HTERT RPE-1 (cell line): ENCODE measurements around the gene ALX4.

Experiments used
- in situ Hi-C: fragments of 300-500 bp; cut with MboI; formaldehyde crosslinking; loops from 4 replicates; pipeline ENCODE4 v1.14.3; 2020; ENCODE audit warnings: low sequenced_read_pairs

ALX4 gene

GRCh38 chr11:44309478-44310205 lies at the start of gene ALX4:
Gene ALX4 (minus strand): TSS chr11:44310139. CDS start chr11:44310062, 77 bp downstream.
- in situ Hi-C loops = no loop called here

DNA sequence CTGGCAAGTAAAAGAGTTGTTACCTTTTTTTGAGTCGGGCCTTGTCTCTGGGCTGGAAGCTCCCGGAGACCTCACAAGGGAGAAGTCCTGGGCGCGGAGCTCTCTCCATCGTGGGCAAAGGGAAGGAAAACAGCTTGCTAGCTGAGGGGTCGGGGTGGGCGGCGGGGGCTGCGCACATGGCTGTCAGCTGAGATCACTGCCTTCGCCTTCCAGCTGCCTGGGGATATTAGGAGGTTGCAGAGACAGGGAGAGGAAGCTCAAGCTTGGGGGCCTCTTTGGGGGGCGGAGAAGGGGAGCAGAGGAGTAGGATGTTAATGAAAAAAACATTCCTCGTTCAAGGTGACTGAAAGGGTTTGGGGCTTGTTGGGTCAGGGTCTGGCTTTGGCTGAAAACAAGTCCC lies 49.2 kb upstream of the ALX4 start:
- in situ Hi-C loops = no loop called here

DNA sequence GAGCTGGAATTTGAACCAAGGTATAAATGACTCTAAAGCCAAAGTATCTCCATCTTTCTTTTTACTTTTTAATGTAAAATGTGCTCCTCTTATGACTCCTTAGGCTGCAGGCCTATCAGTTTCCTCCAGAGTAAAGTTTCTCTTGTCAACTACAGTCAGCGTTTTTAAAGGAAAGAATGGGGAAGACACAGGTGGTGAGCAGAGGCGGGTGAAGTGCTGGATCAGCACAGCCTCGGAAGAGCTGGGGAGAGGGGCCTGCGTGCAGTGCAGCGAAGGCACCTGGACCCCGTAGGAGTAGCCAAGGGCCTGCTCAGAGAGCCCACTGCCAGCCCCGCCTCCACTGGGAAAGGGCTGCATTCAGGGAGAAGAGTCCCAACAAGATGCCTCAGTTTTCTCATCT lies 48.8 kb upstream of the ALX4 start:
- in situ Hi-C loops = no loop called here

DNA sequence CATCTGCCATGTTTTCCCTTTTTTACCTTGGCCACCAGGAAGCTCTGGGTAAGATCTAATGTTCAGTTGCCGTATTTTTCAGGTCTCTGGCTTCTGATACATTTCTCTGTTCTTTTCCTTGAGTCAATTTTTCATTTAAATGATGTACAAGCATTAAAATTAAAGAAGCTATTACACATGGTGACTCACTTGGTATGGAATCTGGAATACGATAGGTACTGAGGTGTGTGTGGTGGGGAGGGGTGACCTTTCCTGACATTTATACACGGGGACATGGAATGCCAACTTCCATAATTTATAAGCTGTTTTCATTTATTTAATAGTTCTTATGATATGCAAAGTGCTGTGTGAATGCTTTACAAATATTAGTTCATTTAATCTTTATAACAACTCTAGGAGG lies 47.8 kb upstream of the ALX4 start:
- in situ Hi-C loops = no loop called here

DNA sequence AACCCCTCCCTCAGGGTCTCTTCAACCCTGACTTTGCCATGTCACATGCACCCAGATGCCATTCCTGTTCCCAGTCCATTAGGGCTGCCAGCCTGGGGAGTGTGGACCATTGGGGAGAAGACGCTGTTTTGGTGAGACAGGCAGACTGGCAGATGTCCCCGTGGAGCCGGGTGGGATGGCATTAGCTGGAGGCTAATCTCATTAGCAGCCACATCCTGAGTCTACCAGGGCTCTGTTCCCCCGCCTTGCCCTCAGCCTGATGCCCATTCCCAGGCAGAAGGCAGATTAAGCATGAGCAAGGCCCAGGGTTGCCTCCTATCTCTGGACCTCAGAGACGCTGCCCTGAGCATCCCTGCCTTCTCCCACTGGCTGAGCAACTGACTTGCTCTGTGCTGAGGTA lies 46.4 kb upstream of the ALX4 start:
- in situ Hi-C loops = no loop called here

DNA sequence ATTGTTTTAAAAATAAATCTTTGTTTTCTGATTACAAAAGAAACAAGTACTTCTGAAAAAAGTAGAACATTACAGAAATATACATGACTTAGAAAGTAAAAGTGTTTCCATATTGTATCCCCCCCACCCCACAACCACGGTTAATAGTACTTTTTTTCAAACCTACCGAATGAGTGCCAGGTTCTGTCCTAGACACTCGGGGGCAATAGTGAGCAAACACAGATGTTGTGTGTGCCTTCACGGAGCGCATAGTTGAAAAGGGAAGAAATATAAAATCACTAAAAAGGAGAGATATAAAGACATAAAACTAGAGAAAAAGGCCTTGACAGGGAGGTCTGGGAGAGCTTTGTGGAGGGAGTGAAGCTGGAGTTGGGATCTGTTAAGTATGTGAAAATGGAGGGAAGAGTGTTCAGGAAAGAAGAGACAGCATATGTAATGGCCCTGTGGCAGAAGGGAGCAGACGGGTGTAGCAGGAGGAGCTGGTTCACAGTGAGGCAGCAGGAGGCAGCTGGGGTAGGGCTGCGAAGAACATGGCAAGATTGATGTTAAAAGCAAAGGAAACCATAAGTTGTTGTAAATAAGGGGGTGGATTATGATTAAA lies 42.1 kb upstream of the ALX4 start:
- in situ Hi-C loops = no loop called here

DNA sequence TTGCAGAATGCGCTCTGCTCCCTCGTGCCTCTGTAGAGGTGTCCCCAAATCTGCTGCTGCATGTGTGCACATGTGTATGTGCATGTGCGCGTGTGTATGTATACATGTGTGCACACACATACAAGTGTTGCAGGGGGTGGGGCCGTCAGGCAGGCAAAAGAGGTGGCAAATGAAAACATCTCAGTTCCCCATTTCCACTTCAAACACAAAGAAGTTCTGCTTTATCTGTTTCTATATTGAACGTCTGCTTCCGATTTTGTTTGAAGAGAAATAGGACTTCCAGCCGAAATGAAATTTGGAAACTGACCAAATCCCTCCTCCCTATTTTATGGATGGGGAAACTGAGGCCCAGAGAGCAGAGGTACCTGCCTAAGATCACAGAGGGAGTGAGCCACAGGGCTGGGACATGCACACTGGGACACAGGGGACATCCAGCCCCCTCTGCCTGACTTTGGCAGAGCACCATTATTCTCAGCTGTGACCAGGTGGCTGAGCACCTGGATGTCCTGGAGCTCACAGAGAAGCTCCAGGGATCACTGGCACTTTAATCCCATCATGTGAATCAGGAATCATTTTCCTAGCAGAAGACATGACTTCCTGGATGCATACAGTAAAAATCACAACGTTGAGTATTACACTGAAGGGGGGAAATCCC lies 41.2 kb upstream of the ALX4 start:
- in situ Hi-C loops = no loop called here

- in situ Hi-C loops = no loop called here
Measured at GRCh38 chr11:44349328-44349727, 39.4 kb upstream of the ALX4 start.

DNA sequence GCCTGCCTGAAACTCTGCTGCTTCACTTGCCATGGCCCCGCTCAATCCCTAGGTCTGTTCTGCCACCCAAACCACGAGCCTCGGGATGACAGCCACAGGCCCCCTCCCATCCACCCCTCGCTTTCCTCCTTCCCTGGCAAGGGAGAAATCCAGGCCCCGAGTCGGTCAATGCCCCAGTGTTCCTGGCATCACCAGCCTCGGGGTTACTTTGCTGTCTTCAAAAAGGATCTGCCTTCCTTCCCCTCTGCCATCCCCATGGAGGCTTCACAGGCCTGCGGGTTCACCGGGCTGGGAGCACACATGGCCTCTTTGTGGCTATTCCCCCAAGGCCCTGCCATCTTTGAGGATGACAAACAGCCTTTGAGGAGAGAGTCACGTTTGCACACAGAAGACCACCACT lies 38.8 kb upstream of the ALX4 start:
- in situ Hi-C loops = no loop called here

- in situ Hi-C loops = no loop called here
Measured at GRCh38 chr11:44348114-44348513, 38.2 kb upstream of the ALX4 start.

DNA sequence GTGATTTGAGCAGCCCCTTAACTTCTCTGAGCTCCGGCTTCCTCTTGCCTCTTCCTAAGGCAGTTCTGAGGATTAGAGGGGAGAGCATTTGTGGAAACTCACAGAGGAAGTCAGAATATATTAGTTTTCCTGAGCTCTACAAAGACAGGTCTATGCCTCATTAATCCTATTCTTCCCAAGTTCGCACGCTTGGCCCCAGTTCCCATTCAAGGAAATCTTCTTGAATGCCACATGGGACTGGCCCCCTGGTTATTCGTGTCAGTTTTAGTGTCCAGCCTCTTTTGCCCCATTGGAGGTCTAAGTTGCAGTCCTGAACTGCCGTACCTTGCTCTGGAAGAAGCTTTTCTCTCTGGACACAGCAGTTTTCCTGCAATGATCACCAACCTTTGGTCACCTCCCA lies 37.6 kb upstream of the ALX4 start:
- in situ Hi-C loops = no loop called here

DNA sequence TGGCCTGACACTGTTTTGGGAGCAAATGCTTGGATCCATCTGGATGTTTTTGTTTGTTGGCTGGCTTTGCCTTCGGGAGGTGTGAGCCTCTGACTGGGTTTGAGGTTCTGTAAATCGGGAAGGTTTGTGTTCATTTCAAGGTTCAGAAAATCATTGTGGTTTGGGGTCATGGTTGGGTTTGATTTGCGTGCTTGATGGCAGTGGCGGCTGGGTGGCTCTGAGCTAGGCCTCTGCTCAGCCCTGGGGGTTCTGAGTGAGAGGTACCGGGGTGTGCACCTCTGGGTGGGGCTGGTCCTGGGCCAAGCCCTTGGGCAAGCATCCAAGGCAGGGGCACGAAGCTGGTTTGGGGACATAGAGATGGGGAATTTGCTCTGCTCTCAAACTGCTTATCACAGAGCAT lies 37.0 kb upstream of the ALX4 start:
- in situ Hi-C loops = no loop called here

DNA sequence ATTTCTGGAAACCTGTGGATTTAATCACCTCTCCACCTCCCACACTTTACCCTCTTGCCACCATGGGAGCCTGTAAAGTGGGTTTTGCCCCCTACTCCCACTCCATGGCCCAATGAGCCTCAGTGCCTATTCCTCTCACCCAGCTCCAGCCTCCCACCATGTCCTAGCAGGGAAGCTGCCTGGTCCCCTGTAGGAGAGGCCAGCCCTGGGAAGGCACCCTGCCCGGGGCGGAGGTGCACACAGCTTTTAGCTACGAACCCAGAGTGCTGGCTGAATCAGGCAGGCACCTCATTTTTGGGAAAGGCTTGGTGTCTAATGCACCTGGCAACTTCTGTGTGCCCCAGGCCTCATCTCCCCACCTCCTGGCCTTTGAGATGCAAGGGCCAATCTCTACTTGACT lies 35.8 kb upstream of the ALX4 start:
- in situ Hi-C loops = no loop called here

GRCh38 chr11:44344921-44345320 lies 35.0 kb upstream of the ALX4 start:
- in situ Hi-C loops = no loop called here

- in situ Hi-C loops = no loop called here
Measured at GRCh38 chr11:44344423-44344820, 34.5 kb upstream of the ALX4 start.

- in situ Hi-C loops = no loop called here
Measured at GRCh38 chr11:44343778-44344422, 34.0 kb upstream of the ALX4 start.

GRCh38 chr11:44342616-44343015 lies 32.7 kb upstream of the ALX4 start:
- in situ Hi-C loops = no loop called here

DNA sequence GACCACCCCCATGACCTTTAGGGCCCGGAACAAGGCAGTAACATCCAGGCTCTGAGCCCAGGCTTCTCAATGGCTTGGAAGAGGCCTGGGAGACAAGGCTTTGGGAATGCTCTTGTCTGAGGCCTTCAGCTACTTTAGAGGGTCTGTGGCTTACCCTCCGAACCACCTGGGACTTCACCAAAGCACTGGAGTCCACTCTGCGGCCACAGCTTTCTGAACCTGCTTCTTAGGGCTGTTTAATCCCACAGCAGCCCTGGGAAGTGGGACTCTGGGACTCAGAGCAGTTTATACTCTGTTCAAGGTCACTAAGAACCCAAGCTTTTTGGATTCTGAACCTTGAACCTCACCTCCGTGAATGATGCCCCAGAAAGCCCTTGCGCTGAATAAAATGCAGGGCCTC lies 30.7 kb upstream of the ALX4 start:
- in situ Hi-C loops = no loop called here

DNA sequence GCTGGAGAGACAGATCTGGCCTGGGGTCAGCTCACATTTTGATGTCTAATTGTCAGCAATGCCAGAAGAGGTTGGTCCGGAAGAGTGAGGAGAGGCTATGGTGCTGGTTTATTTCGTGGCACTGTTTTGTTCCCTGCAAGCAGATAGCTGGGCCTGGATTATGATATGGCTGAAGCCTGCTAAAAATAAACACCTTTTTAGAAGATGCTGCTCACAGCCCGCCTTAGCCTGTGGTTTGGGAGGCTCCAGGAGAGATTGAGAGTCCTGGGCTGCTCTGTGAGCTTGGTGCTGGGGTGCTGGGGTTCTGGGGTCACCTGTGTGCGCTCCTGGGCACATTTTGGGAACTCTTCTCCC lies 29.6 kb upstream of the ALX4 start:
- in situ Hi-C loops = no loop called here

- in situ Hi-C loops = no loop called here
Measured at GRCh38 chr11:44338698-44339529, 29.0 kb upstream of the ALX4 start.

GRCh38 chr11:44338026-44338425 lies 28.1 kb upstream of the ALX4 start:
- in situ Hi-C loops = no loop called here
